K562 (cell line): ENCODE results near the gene TRIM2.

Source experiments
- ETV6 ChIP-seq, 3 experiments: fragments of 150-350 bp in 1 of 3; sonication (generic) in 1 of 3; formaldehyde crosslinking in 1 of 3; IDR thresholded peaks; 2 replicates each; pipeline versions ENCODE4 v1.6.1 to v1.8.0; 2014 to 2022; ENCODE audit warnings: borderline replicate concordance in 2 of 3, low read depth in 2 of 3, antibody characterized with exemption in 1 of 3, low read length in 1 of 3, mild to moderate bottlenecking in 1 of 3, missing genetic modification reagents in 1 of 3
- NCOA4 ChIP-seq: fragments of 450-650 bp; IDR thresholded peaks from 2 replicates; pipeline ENCODE4 v1.6.1; 2018; ENCODE audit warnings: mild to moderate bottlenecking; ENCODE audit not compliant: partially characterized antibody
- TAF9B ChIP-seq: fragments of 450-650 bp; IDR thresholded peaks from 2 replicates; pipeline ENCODE4 v1.6.1; 2018; ENCODE audit warnings: mild to moderate bottlenecking; ENCODE audit not compliant: partially characterized antibody

DNA sequence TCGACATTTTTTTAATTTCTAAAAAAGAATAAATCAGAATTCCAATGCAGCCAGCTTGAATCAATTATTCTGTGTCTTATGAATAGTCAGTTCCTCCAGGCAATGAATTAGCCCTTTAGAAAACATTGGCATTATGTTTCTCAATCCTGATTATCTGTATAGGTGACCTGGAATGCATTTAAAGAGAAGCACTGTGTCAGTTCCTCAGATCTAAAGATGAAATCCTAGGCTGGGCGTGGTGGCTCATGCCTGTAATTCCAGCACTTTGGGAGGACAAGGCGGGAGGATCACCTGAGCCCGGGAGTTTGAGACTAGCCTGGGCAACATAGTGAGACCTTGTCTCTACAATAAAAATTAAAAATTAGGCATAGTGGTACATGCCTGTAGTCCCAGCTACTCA is 183.7 kb downstream of the TRIM2 start:
- no peak for TF ChIP-seq ETV6 (IDR thresholded peaks at IDR 0.05; ENCODE audit: borderline replicate concordance in 1 of 2, low read depth in 2 of 2, low read length in 1 of 2)
- no peak for TF ChIP-seq ETV6 (CRISPR knock-in tag; IDR thresholded peaks at IDR 0.05; ENCODE audit: borderline replicate concordance)
- TF ChIP-seq NCOA4 = no peak
- no peak for TF ChIP-seq TAF9B
